Measurements from ENCODE around the gene MYO5A. TPM values are rescaled to one million over a fixed set of nuclear protein-coding genes. Genes with fewer than 3 reads are reported as not detected.

Gene MYO5A
- total RNA-seq, 1 experiment from 2014 or later = 21.8 TPM

DNA sequence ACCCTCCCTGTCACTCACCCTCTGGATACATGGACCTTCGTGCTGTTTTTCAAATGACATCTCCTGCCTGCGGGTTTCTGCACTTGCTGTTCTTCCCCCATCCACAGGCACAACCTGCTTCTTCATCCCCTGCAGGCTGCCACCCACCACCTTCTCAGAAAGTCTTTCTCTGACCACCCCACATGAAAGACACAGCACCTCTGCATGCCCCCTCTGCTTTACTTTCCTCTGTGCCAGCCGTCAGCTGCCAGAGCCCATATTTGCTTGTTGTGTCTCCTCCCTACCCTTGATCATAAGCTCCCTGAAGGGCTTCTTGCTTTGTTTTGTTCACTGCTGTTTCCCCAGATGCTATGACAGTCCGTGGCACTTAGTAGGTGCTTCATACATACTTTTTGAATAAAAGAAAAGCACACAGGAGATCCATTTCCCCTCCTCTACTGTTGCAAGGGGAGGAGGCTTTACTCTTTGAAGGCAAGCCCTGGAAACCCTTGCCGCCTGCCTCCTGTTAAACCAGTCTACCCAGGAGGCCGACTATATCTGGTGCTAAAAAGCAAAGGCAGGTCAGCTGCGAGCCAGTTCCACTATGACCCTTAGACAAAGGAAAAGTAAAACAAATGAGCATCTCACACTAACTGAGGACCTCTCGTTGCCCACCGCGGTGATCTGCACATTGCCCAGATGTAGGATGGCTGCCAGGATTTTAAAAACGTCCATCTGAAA, 265.0 kb downstream of the MYO5A start:
- Histone ChIP-seq H3T11ph (ENCODE audit: low read length) (no peak overlapping the region), H2BK20ac (ENCODE audit: low read depth, low read length, poor library complexity, severe bottlenecking) (no peak overlapping the region), H3K79me1 (ENCODE audit: insufficient read depth, low read depth, low read length, poor library complexity, severe bottlenecking) (no peaks in the 10 kb centered on the region), H3K4ac (ENCODE audit: low read depth, low read length) (no peak overlapping the region), H3K23ac (ENCODE audit: insufficient read length, low read depth, low read length) (no peak overlapping the region), H2BK12ac (ENCODE audit: insufficient read length, low read depth, low read length) (peak overlapping the region; percentile 51), H3K4me2 (ENCODE audit: insufficient read depth, insufficient read length, low read length) (no peak overlapping the region), H2AFZ (ENCODE audit: low read length) (no peak overlapping the region), H2BK15ac (ENCODE audit: low read depth, low read length) (no peak overlapping the region), H3K18ac (ENCODE audit: insufficient read length, low read depth, low read length) (no peak overlapping the region), H3K27ac (ENCODE audit: insufficient read length, low read depth, low read length) (no peak overlapping the region), H3K27me3 (ENCODE audit: insufficient read depth, low read length) (no peaks in the 10 kb centered on the region), H3K23me2 (ENCODE audit: insufficient read length, low read depth, low read length, poor library complexity, severe bottlenecking) (no peaks in the 10 kb centered on the region), H4K20me1 (ENCODE audit: control insufficient read depth, insufficient read depth, insufficient read length) (no peaks in the 10 kb centered on the region), H3K9ac (ENCODE audit: extremely low read depth, insufficient read length, low read length) (no peak overlapping the region), H4K8ac (replicated peaks; ENCODE audit: insufficient read length, low read depth, low read length) (no peak overlapping the region), H3K9me3 (ENCODE audit: control insufficient read depth, low read depth, low read length) (no peaks in the 10 kb centered on the region), H3K79me2 (ENCODE audit: insufficient read depth, low read length) (no peaks in the 10 kb centered on the region), H4K91ac (ENCODE audit: insufficient read length, low read depth, low read length) (peak overlapping the region; percentile 38), H2BK120ac (ENCODE audit: low read depth, low read length, poor library complexity, severe bottlenecking) (no peak overlapping the region), H3K4me1 (ENCODE audit: insufficient read depth, low read length) (peaks cover 12% of the 10 kb centered on the region; the same call in 1 of the 2 replicates), H2AK5ac (ENCODE audit: insufficient read length, low read length) (no peak overlapping the region), H4K5ac (ENCODE audit: insufficient read length, low read depth, low read length) (no peak overlapping the region), H3K56ac (ENCODE audit: insufficient read length, low read depth, low read length) (no peak overlapping the region), H2BK5ac (ENCODE audit: insufficient read length, low read length) (no peak overlapping the region), H3K14ac (ENCODE audit: insufficient read depth, low read length) (no peak overlapping the region; the same call in 1 of the 2 replicates)
- peaks cover 49 to 54% of the 10 kb centered on the region in 2 experiments for H3K4me1 Mint-ChIP-seq
- peak overlapping the region; percentile 17 to 99 (median 99); a peak in 6 of 7 replicates for H3K27ac Mint-ChIP-seq
- TF ChIP-seq, protein P1, sequence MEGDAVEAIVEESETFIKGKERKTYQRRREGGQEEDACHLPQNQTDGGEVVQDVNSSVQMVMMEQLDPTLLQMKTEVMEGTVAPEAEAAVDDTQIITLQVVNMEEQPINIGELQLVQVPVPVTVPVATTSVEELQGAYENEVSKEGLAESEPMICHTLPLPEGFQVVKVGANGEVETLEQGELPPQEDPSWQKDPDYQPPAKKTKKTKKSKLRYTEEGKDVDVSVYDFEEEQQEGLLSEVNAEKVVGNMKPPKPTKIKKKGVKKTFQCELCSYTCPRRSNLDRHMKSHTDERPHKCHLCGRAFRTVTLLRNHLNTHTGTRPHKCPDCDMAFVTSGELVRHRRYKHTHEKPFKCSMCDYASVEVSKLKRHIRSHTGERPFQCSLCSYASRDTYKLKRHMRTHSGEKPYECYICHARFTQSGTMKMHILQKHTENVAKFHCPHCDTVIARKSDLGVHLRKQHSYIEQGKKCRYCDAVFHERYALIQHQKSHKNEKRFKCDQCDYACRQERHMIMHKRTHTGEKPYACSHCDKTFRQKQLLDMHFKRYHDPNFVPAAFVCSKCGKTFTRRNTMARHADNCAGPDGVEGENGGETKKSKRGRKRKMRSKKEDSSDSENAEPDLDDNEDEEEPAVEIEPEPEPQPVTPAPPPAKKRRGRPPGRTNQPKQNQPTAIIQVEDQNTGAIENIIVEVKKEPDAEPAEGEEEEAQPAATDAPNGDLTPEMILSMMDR (conservative IDR thresholded peaks at IDR 0.05) = no peak
- H3K4me3 Mint-ChIP-seq = no peak overlapping the region
- no CpG with 5 or more reads among the region's 11 CpGs for WGBS (ENCODE audit: extremely low coverage, insufficient read length, low lambda C conversion rate)
- no peaks in the 10 kb centered on the region for H3K9me3 Mint-ChIP-seq
- no peak for DNase-seq
- peaks cover 11 to 54% (median 53%) of the 10 kb centered on the region in 3 experiments for H3K36me3 Mint-ChIP-seq (ENCODE audit: insufficient read depth in 1 of 3, low read depth in 3 of 3)
- no peaks in the 10 kb centered on the region for H3K27me3 Mint-ChIP-seq (ENCODE audit: low read depth)
